GF-D8 (cell line): ENCODE measurements around the gene TRIM56.
A peak's percentile ranks its signal among the peaks of the same experiment; 100 is the strongest.
"Not testable (repeated sequence)": the region's sequence is repeated elsewhere in the genome, so short reads cannot be mapped to it uniquely, and the experiment has no call there.

ENCODE experiments used
- DNase-seq: peaks from one replicate; lab custom pipeline; 2025; lab: John Stamatoyannopoulos, UW

TRIM56 gene, protein sequence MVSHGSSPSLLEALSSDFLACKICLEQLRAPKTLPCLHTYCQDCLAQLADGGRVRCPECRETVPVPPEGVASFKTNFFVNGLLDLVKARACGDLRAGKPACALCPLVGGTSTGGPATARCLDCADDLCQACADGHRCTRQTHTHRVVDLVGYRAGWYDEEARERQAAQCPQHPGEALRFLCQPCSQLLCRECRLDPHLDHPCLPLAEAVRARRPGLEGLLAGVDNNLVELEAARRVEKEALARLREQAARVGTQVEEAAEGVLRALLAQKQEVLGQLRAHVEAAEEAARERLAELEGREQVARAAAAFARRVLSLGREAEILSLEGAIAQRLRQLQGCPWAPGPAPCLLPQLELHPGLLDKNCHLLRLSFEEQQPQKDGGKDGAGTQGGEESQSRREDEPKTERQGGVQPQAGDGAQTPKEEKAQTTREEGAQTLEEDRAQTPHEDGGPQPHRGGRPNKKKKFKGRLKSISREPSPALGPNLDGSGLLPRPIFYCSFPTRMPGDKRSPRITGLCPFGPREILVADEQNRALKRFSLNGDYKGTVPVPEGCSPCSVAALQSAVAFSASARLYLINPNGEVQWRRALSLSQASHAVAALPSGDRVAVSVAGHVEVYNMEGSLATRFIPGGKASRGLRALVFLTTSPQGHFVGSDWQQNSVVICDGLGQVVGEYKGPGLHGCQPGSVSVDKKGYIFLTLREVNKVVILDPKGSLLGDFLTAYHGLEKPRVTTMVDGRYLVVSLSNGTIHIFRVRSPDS

DNA sequence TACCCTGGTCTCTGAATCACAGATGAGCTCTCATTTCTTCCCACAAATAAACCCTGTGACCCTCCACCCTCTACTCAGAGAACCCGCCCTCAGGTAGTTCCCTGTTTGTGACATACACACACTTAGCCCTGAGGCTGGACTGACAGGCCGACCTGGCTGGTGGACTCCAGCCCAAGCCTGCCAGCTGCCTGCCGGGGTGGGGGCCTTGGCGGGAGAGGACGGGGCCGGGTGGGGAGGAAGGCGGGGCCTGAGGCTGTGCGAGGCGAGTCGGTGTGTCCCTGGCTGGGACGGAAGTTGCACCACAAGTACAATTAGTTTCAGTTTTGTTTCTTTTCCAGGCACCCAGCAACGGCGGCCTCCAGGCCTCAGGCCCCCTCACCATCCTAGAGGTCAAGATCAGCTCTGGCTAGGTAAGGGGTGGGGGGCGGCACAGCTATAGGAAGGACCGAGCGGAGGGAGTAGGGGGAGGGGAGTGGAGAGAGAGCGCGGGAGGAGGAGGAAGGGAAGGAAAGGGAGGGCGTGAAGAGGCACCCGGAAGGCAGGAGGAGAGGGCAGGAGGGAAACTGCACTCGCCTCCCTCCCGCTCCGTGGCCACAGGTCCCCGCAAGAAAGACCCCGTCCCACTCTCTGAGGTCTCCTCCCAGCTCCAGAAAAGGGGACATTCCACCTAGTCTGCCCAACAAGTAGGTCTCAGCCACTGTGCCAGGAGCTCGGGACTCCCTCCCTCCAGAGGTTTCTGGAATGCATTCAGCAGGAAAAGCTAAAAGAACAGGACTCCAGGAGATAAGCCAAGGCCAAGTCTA lies at the start of gene TRIM56:
Gene TRIM56 (plus strand): TSS at position 320 of the 803 bp plus-strand sequence. CDS start 1,832 bp downstream, outside the sequence.
- DNase-seq, result peak; percentile 64

DNA sequence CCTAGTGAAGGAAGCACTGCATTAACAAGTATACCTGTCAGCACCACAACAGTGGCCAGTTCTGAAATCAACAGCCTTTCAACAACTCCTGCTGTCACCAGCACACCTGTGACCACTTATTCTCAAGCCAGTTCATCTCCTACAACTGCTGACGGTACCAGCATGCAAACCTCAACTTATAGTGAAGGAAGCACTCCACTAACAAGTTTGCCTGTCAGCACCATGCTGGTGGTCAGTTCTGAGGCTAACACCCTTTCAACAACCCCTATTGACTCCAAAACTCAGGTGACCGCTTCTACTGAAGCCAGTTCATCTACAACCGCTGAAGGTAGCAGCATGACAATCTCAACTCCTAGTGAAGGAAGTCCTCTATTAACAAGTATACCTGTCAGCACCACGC lies 49.3 kb upstream of the TRIM56 start:
- DNase-seq, result no peak

DNA sequence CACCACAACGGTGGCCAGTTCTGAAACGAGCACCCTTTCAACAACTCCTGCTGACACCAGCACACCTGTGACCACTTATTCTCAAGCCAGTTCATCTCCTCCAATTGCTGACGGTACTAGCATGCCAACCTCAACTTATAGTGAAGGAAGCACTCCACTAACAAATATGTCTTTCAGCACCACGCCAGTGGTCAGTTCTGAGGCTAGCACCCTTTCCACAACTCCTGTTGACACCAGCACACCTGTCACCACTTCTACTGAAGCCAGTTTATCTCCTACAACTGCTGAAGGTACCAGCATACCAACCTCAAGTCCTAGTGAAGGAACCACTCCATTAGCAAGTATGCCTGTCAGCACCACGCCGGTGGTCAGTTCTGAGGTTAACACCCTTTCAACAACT lies 44.0 kb upstream of the TRIM56 start:
- DNase-seq, result not testable (repeated sequence)

DNA sequence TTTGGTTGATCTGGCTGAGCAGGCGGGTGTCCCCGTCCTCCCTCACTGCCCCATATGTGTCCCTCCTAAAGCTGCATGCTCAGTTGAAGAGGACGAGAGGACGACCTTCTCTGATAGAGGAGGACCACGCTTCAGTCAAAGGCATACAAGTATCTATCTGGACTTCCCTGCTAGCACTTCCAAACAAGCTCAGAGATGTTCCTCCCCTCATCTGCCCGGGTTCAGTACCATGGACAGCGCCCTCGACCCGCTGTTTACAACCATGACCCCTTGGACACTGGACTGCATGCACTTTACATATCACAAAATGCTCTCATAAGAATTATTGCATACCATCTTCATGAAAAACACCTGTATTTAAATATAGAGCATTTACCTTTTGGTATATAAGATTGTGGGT lies 26.9 kb upstream of the TRIM56 start:
- no peak for DNase-seq

DNA sequence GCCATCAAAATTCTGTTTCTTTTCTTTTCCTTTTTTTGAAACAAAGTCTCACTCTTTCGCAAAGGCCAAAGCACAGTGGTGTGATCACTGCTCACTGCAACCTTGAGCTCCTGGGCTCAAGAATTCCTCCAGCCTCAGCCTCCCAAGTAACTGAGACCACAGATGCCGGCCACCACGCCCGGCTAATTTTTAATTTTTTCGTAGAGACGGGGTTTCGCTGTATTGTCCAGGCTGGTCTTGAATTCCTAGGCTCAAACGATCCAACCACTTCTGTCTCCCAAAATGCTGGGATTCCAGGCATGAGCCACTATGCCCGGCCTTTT lies 25.7 kb upstream of the TRIM56 start:
- no peak for DNase-seq

DNA sequence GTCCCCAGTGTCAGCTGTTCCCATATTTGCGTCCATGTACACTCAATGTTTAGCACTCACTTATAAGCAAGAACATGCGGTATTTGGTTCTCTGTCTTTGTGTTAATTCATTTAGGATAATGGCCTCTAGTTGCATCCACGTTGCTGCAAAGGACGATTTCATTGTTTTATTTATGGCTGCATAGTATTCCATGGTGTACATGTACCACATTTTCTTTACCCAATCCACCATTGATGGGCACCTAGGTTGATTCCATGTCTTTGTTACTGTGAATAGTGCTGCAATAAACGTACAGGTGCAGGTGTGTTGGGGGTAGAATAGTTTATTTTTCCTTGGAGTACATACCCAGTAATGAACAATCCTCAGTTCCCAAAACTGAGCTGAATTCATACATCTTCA lies 24.3 kb upstream of the TRIM56 start:
- no peak for DNase-seq

DNA sequence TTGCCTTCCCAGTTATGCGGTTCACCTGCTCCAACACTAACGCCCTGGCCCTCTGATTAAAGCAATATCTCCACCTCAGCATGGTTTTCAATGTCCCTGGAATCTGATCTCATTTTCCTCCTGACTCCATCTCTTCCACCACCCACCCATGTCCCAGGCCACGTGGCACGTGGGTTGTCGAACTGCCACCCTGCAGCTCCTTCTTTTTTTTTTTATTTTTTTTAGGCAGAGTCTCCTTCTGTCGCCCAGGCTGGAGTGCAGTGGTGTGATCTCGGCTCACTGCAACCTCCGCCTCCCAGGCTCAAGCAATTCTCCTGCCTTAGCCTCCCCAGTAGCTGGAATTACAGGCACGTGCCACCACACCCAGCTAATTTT lies 21.1 kb upstream of the TRIM56 start:
- not testable (repeated sequence) for DNase-seq

DNA sequence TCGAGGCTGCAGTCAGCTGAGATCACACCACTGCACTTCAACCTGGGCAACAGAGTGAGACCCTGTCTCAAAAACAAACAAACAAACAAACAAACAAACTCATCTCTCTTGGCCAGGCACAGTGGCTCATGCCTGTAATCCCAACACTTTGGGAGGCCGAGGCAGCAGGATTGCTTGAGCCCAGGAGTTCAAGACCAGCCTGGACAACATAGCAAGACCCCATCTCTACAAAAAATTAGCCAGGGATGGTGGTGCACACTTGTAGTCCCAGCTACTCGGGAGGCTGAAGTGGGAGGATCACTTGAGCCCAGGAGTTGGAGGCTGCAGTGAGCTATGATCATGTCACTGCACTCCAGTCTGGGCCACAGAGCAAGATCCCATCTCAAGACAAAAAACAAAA lies 20.1 kb upstream of the TRIM56 start:
- not testable (repeated sequence) for DNase-seq

DNA sequence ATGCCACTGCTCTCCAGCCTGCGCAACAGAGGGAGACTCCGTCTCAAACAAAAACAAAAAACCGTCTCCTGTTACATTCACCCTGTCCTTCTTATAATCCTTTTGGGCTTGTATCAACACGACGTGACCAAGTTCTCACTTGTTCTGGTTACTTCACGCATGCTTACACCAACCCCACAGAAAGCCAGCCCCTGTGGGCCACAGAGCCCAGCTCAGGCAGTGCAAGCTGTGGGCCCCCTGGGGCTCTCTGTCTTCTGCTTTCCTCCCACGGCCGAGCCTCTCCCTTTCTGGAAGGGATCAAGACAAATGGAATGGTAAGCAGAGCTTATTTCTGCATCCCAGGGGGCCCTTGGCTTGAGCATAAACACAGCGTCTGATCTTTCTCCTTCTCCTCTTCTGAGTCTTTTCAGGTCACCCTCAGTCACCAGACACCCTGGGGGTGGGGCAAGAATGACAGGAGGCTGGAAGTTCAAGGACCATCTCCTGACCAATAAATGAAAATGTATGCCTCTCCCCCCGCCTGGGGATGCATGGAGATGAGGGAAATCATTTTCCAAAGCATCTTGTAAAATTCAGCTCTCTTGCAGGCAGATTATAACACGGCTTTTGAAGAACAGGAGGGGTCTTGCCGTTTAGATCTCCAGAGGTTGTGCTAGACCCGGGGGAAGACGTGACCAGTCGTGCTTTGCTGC lies 19.0 kb upstream of the TRIM56 start:
- DNase-seq, result no peak

DNA sequence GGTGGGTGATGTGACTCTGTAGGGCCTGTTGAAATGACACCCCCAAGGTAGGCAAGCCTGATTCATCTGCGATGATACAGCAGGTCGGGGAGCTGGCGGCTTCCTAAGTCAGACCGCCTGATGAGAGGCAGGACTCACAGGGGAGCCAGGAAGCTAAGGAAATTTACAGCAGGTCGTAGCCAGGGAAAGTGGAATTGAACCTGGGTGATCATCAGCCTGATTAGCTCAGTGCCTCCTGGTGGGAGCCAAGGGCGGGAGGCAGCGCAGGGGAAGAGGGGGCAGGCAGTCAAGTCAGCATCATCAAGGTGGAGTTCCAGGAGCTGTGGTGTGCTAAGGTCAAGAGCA lies 18.5 kb upstream of the TRIM56 start:
- DNase-seq, result no peak

DNA sequence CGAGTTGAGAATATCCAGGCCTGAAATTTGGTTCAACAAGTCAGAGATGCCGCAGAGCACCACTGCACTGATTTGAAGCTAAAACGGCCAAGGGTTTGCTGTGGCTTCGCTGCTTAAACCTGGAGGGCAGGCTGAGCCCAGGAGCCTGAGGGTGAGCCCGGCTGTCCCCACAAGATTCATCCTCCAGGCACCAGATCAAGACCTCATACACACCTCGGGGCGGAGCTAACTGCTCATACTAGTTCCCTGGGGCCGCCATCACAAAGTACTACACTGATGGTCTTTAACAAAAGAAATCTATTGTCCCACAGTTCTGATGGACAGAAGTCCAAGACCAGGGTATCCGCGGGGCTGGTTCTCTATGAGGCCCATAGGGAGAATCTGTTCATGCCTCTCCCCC lies 16.9 kb upstream of the TRIM56 start:
- DNase-seq, result no peak

DNA sequence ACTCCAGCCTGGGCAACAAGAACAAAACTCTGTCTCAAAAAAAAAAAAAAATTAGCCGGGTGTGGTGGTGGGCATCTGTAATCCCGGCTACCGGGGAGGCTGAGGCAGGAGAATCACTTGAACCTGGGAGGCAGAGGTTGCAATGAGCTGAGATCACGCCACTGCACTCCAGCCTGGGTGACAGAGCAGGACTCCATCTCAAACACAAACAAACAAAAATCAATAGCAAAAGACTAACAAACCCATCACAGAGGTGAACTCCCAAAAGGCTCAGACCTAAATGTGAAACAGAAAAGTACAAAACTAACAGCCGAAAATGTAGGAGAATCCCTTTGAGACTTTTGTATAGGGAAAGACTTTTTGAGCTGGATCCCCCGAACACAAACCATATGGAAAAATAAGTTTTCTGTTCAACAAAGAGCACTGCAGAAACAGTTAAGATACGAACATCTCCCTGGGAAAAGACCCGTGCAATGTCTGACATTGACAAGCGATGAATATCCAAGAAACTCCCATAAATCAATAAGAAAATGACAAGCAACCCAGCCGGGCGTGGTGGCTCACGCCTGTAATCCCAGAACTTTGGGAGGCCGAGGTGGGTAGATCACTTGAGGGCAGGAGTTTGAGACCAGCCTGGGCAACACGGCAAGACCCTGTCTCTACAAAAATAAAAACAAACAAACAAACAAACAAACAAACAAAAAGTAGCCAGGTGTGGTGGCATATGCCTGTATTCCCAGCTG lies 13.7 kb upstream of the TRIM56 start:
- DNase-seq, result not testable (repeated sequence)

DNA sequence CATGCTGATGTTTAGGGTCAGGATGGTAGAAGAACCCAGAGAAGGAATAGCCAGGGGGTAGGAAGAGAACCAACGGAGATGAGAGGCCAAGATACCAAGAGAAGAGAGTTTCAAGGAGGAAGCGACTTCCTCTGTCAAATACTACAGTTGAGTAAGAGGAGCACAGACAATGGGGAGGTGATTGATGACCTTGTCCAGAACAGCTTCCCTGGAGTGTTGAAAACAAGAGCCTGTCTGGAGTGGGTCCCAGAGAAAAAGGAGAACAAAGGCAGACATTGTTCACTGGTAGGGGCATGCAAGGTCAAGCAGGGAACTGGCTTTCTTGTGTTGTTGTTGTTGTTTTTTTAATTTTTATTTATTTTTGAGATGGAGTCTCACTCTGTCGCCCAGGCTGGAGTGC lies 9.6 kb upstream of the TRIM56 start:
- DNase-seq, result no peak

DNA sequence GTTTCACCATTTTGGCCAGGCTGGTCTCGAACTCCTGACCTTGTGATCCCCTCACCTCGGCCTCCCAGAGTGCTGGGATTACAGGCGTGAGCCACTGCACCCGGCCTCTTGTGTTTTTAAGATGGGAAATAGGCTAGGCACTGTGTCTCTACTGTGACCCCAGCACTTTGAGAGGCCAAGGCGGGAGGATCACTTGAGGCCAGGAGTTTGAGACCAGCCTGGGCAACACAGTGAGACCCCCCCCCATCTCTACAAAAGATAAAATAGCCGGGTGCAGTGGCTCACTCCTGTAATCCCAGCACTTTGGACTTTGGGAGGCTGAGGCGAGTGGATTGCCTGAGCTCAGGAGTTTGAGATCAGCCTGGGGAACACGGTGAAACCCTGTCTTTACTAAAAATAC lies 9.1 kb upstream of the TRIM56 start:
- DNase-seq, result not testable (repeated sequence)

DNA sequence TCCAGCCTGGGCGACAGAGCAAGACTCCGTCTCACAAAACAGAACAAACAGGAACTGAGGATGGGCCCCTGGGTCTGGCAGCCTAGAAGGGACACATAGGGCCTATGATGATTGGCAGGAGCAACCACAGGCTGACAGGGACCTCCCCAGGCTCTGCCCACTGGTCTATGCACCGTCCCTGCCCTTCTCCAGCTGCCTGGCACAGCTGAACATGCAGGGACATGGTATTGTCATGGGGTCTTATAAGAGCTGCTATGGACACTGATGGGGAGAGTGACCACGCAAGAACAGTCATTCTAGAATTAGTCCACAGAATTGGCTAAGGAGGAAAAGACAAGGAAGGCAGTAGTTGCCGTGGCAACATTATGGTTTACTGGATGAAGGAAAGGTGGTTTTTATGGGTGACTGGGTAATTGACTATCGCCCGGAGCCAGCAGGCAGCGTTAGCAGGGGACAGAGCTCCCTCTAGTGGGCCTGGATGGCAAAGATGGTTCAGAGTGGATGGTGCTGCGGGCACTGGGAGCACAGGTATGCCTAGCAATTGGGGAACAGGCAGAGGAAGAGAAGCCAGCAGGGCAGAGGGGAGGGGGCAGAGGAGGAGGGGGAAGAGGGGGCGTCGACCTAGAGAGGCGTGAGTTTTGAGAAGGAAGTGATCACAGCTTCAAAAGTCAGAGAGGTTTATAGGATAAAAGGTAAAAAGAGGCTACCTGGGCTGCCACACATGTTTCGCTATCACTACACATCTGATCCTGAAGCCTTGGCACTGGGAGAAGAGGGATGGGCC lies 7.8 kb upstream of the TRIM56 start:
- DNase-seq, result peak; percentile 19

DNA sequence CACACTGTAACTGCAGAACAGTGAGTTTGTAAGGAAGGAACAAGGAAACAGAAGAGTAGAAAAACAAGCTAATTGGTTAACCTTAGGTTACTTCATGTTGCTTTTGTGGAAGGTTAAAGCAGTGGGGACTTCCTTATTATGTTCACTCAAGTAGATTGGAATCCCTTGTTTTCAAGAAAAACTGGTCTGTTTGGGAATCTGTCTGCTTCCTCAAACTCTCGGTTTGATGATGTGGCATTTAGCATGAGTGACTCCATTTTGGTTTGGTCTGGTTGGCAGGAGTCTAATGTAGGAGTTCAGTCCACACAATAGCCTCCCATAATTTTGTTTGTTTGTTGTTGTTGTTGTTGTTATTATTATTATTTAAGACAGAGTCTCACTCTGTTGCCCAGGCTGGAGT lies 3.8 kb upstream of the TRIM56 start:
- no peak for DNase-seq

DNA sequence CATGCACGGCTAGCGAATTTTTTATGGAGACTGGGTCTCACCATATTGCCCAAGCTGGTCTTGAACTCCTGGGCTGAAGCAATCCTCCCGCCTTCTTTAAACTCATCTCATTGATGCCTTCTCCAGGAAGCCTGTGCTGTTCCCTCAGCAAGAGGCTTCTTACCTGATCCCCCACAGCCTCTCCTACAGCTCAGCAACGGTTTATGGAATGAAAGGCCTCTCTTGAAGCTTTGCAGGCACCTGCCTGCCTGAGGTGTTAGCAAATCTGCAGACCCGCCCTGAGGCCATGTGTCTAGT lies 468 bp upstream of the TRIM56 start:
- no peak for DNase-seq

DNA sequence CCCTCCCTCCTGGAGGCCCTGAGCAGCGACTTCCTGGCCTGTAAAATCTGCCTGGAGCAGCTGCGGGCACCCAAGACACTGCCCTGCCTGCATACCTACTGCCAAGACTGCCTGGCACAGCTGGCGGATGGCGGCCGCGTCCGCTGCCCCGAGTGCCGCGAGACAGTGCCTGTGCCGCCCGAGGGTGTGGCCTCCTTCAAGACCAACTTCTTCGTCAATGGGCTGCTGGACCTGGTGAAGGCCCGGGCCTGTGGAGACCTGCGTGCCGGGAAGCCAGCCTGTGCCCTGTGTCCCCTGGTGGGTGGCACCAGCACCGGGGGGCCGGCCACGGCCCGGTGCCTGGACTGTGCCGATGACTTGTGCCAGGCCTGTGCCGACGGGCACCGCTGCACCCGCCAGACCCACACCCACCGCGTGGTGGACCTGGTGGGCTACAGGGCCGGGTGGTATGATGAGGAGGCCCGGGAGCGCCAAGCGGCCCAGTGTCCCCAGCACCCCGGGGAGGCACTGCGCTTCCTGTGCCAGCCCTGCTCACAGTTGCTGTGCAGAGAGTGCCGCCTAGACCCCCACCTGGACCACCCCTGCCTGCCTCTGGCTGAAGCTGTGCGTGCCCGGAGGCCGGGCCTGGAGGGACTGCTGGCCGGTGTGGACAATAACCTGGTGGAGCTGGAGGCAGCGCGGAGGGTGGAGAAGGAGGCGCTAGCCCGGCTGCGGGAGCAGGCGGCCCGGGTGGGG lies 2.2 kb downstream of the TRIM56 start:
- no peak for DNase-seq

DNA sequence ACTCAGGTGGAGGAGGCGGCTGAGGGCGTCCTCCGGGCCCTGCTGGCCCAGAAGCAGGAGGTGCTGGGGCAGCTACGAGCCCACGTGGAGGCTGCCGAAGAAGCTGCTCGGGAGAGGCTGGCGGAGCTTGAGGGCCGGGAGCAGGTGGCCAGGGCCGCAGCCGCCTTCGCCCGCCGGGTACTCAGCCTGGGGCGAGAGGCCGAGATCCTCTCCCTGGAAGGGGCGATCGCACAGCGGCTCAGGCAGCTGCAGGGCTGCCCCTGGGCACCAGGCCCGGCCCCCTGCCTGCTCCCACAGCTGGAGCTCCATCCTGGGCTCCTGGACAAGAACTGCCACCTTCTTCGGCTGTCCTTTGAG lies 2.8 kb downstream of the TRIM56 start:
- DNase-seq, result no peak

DNA sequence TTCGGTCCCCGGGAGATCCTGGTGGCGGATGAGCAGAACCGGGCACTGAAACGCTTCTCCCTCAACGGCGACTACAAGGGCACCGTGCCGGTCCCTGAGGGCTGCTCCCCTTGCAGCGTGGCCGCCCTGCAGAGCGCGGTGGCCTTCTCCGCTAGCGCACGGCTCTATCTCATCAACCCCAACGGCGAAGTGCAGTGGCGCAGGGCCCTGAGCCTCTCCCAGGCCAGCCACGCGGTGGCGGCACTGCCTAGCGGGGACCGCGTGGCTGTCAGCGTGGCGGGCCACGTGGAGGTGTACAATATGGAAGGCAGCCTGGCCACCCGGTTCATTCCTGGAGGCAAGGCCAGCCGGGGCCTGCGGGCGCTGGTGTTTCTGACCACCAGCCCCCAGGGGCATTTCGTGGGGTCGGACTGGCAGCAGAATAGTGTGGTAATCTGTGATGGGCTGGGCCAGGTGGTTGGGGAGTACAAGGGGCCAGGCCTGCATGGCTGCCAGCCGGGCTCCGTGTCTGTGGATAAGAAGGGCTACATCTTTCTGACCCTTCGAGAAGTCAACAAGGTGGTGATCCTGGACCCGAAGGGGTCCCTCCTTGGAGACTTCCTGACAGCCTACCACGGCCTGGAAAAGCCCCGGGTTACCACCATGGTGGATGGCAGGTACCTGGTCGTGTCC lies 3.7 kb downstream of the TRIM56 start:
- no peak for DNase-seq
